GM21723 (cell line): ENCODE results near the gene ADGRE3.
"Not testable (repeated sequence)": the region's sequence is repeated elsewhere in the genome, so short reads cannot be mapped to it uniquely, and the experiment has no call there.

Experiments
- ATAC-seq: cut with Tn5 transposase; IDR thresholded peaks from one replicate; pipeline ENCODE4 v1.9.1; 2021; ENCODE audit warnings: mild to moderate bottlenecking, moderate library complexity; ENCODE audit not compliant: unreplicated experiment

ADGRE3 gene

GRCh38 chr19:14669940-14670339, 4.7 kb downstream of the ADGRE3 start:
- ATAC-seq = no peak

GRCh38 chr19:14661372-14661924, 13.2 kb downstream of the ADGRE3 start:
- no peak for ATAC-seq

GRCh38 chr19:14659874-14660489, 14.7 kb downstream of the ADGRE3 start:
- no peak for ATAC-seq

- ATAC-seq = no peak
Measured at GRCh38 chr19:14655726-14656125, 18.9 kb downstream of the ADGRE3 start.

- no peak for ATAC-seq
Measured at GRCh38 chr19:14654786-14655560, 19.7 kb downstream of the ADGRE3 start.

- no peak for ATAC-seq
Measured at GRCh38 chr19:14650161-14650560, 24.5 kb downstream of the ADGRE3 start.

GRCh38 chr19:14649020-14649419, 25.6 kb downstream of the ADGRE3 start:
- no peak for ATAC-seq

- no peak for ATAC-seq
Measured at GRCh38 chr19:14648506-14648905, 26.1 kb downstream of the ADGRE3 start.

- ATAC-seq = no peak
Measured at GRCh38 chr19:14639536-14640277, 34.9 kb downstream of the ADGRE3 start.

- ATAC-seq = no peak
Measured at GRCh38 chr19:14632286-14632685, 42.4 kb downstream of the ADGRE3 start.

GRCh38 chr19:14629557-14629956, 45.1 kb downstream of the ADGRE3 start:
- no peak for ATAC-seq

- ATAC-seq = not testable (repeated sequence)
Measured at GRCh38 chr19:14624491-14624890, 50.2 kb downstream of the ADGRE3 start.

- ATAC-seq = no peak
Measured at GRCh38 chr19:14619404-14619803, 55.2 kb downstream of the ADGRE3 start.

- ATAC-seq = no peak
Measured at GRCh38 chr19:14616407-14616806, 58.2 kb downstream of the ADGRE3 start.

- no peak for ATAC-seq
Measured at GRCh38 chr19:14615623-14616022, 59.0 kb downstream of the ADGRE3 start.

- ATAC-seq = no peak
Measured at GRCh38 chr19:14614099-14614412, 60.6 kb downstream of the ADGRE3 start.

GRCh38 chr19:14613399-14614098, 61.1 kb downstream of the ADGRE3 start:
- not testable (repeated sequence) for ATAC-seq

- no peak for ATAC-seq
Measured at GRCh38 chr19:14612657-14613056, 62.0 kb downstream of the ADGRE3 start.

- not testable (repeated sequence) for ATAC-seq
Measured at GRCh38 chr19:14612242-14612641, 62.4 kb downstream of the ADGRE3 start.

- ATAC-seq = no peak
Measured at GRCh38 chr19:14611051-14611450, 63.6 kb downstream of the ADGRE3 start.

GRCh38 chr19:14606627-14607026, 68.0 kb downstream of the ADGRE3 start:
- no peak for ATAC-seq
